Measurements from ENCODE around the gene PGLYRP2. TPM values are rescaled to one million over a fixed set of nuclear protein-coding genes. Genes with fewer than 3 reads are reported as not detected.
"Not testable (repeated sequence)": the region's sequence is repeated elsewhere in the genome, so short reads cannot be mapped to it uniquely, and the experiment has no call there.

PGLYRP2 gene
- total RNA-seq, 1 donor from 2014 or later = not detected

GRCh38 chr19:15498156-15498858 is 19.0 kb upstream of the PGLYRP2 start:
- TF ChIP-seq, protein P1, sequence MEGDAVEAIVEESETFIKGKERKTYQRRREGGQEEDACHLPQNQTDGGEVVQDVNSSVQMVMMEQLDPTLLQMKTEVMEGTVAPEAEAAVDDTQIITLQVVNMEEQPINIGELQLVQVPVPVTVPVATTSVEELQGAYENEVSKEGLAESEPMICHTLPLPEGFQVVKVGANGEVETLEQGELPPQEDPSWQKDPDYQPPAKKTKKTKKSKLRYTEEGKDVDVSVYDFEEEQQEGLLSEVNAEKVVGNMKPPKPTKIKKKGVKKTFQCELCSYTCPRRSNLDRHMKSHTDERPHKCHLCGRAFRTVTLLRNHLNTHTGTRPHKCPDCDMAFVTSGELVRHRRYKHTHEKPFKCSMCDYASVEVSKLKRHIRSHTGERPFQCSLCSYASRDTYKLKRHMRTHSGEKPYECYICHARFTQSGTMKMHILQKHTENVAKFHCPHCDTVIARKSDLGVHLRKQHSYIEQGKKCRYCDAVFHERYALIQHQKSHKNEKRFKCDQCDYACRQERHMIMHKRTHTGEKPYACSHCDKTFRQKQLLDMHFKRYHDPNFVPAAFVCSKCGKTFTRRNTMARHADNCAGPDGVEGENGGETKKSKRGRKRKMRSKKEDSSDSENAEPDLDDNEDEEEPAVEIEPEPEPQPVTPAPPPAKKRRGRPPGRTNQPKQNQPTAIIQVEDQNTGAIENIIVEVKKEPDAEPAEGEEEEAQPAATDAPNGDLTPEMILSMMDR (IDR thresholded peaks at IDR 0.05; ENCODE audit: unreplicated experiment) = no peak
- H3K27me3 Mint-ChIP-seq (ENCODE audit: low read depth) = no peaks in the 10 kb centered on the region
- H3K9me3 Mint-ChIP-seq = peaks cover 47% of the 10 kb centered on the region
- no peaks in the 10 kb centered on the region for H3K4me1 Mint-ChIP-seq
- DNase-seq (ENCODE audit: low spot score in 2 of 2, unreplicated experiment in 2 of 2) = no peak
- H3K4me3 Mint-ChIP-seq = no peak overlapping the region
- peaks cover 2% of the 10 kb centered on the region for H3K36me3 Mint-ChIP-seq
- H3K27ac Mint-ChIP-seq = no peak overlapping the region

DNA sequence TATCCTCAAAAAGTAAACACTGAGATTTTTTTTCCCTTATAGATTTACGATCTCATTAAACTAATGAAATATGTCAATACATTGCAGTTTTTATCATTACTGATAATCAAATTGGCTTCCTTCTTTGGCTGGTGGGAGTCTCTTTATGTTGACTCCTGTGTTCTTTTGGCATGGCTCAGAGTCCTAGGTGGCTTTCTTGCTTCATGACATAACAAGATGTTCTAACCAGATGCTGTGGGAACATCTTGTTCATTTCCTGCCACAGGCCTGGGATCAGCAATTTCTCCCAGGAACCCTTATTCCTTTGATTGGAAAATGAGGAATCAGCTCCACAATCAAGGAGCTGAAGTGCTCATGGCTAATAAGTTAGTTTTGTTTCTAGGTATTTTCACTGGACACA is 15.8 kb upstream of the PGLYRP2 start:
- no peak for DNase-seq (ENCODE audit: low spot score in 2 of 2, unreplicated experiment in 2 of 2)
- Mint-ChIP-seq H3K27me3 (ENCODE audit: low read depth) (no peaks in the 10 kb centered on the region), H3K36me3 (peaks cover 2% of the 10 kb centered on the region), H3K27ac (no peak overlapping the region), H3K4me1 (no peaks in the 10 kb centered on the region), H3K9me3 (peaks cover 37% of the 10 kb centered on the region), H3K4me3 (no peak overlapping the region)
- TF ChIP-seq, protein P1 (IDR thresholded peaks at IDR 0.05; ENCODE audit: unreplicated experiment) = no peak

GRCh38 chr19:15488489-15489226 is 9.4 kb upstream of the PGLYRP2 start:
- H3K27me3 Mint-ChIP-seq (ENCODE audit: low read depth) = no peaks in the 10 kb centered on the region
- TF ChIP-seq, protein P1 (IDR thresholded peaks at IDR 0.05; ENCODE audit: unreplicated experiment) = no peak
- DNase-seq (ENCODE audit: low spot score in 2 of 2, unreplicated experiment in 2 of 2) = no peak
- peaks cover 32% of the 10 kb centered on the region for H3K9me3 Mint-ChIP-seq
- no peak overlapping the region for H3K4me3 Mint-ChIP-seq
- no peak overlapping the region for H3K27ac Mint-ChIP-seq
- H3K36me3 Mint-ChIP-seq = no peaks in the 10 kb centered on the region
- H3K4me1 Mint-ChIP-seq = no peaks in the 10 kb centered on the region

GRCh38 chr19:15487038-15487437 is 7.7 kb upstream of the PGLYRP2 start:
- DNase-seq (ENCODE audit: low spot score in 2 of 2, unreplicated experiment in 2 of 2) = no peak
- Mint-ChIP-seq H3K36me3 (no peaks in the 10 kb centered on the region), H3K4me1 (no peaks in the 10 kb centered on the region), H3K27me3 (ENCODE audit: low read depth) (no peaks in the 10 kb centered on the region), H3K9me3 (peaks cover 33% of the 10 kb centered on the region), H3K27ac (no peak overlapping the region), H3K4me3 (no peak overlapping the region)
- TF ChIP-seq, protein P1 (IDR thresholded peaks at IDR 0.05; ENCODE audit: unreplicated experiment) = no peak

DNA sequence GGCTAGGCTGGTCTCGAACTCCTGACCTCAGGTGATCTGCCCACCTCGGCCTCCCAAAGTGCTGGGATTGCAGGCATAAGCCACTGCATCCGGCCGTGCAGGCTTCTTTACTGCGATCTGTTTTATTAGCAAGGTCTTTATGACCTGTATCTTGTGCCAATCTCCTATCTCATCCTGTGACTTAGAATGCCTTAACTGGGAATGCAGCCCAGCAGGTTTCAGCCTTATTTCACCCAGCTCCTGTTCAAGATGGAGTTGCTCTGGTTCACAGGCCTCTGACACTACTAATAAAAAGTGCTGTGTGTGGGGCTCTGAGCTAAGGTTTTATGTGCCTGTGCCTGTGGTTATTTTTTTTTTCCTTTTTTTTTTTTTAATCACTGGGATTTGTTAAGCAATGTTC is 6.5 kb upstream of the PGLYRP2 start:
- not testable (repeated sequence) for H3K27ac Mint-ChIP-seq; H3K27me3 Mint-ChIP-seq (ENCODE audit: low read depth); H3K36me3 Mint-ChIP-seq; H3K4me3 Mint-ChIP-seq; H3K4me1 Mint-ChIP-seq; DNase-seq (ENCODE audit: low spot score in 2 of 2, unreplicated experiment in 2 of 2)
- peaks cover 35% of the 10 kb centered on the region for H3K9me3 Mint-ChIP-seq

DNA sequence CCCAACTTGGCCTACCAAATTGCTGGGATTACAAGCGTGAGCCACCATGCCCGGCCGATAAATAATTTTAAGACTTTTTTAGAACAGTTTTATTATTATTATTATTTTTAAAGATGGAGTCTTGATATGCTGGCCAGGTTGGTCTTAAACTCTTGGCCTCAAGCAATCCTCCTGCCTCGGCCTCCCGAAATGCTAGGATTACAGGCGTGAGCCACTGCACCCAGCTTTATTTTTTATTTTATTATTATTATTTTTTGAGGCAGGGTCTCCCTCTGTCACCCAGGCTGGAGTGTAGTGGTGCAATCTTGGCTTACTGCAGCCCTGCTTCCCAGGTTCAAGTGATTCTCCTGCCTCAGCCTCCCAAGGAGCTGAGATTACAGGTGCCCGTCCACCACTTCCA is 1.7 kb upstream of the PGLYRP2 start:
- not testable (repeated sequence) for H3K36me3 Mint-ChIP-seq; H3K27ac Mint-ChIP-seq; H3K4me3 Mint-ChIP-seq; DNase-seq (ENCODE audit: low spot score in 2 of 2, unreplicated experiment in 2 of 2); H3K27me3 Mint-ChIP-seq (ENCODE audit: low read depth); H3K4me1 Mint-ChIP-seq
- H3K9me3 Mint-ChIP-seq = peaks cover 27% of the 10 kb centered on the region
